ENCODE results near the gene SCAMP2. TPM values are rescaled to one million over a fixed set of nuclear protein-coding genes. Genes with fewer than 3 reads are reported as not detected.

The SCAMP2 gene
- total RNA-seq, 1 donor from 2014 or later, result 56.7 TPM

GRCh38 chr15:74839526-74840395, 33.4 kb downstream of the SCAMP2 start:
- no peak for DNase-seq (ENCODE audit: extremely low spot score in 2 of 2)
- intact Hi-C loops (cut with DNase I), result no loop called here
- H3K4me1 ChIP-seq, result peaks cover 37% of the 10 kb centered on the region
- no peaks in the 10 kb centered on the region for H3K9me3 ChIP-seq
- TF ChIP-seq POLR2AphosphoS5 (IDR thresholded peaks at IDR 0.05; ENCODE audit: insufficient read depth in 1 of 2, low read depth in 1 of 2) (no peak), CTCF (IDR thresholded peaks at IDR 0.05) (no peak), POLR2A (IDR thresholded peaks at IDR 0.05) (no peak)
- H3K27ac ChIP-seq, result no peak overlapping the region
- no peak overlapping the region for H3K4me3 ChIP-seq
- H3K36me3 ChIP-seq, result peaks cover 0 to 24% of the 10 kb centered on the region in 2 donors
- no peaks in the 10 kb centered on the region for H3K27me3 ChIP-seq

- Histone ChIP-seq H3K27ac (no peak overlapping the region), H3K9me3 (no peaks in the 10 kb centered on the region), H3K36me3 (peaks cover 0 to 24% of the 10 kb centered on the region in 2 donors), H3K27me3 (no peaks in the 10 kb centered on the region), H3K4me3 (no peak overlapping the region), H3K4me1 (peaks cover 29% of the 10 kb centered on the region)
- TF ChIP-seq POLR2AphosphoS5 (IDR thresholded peaks at IDR 0.05; ENCODE audit: insufficient read depth in 1 of 2, low read depth in 1 of 2) (no peak), CTCF (IDR thresholded peaks at IDR 0.05) (no peak), POLR2A (IDR thresholded peaks at IDR 0.05) (no peak)
- intact Hi-C loops (cut with DNase I), result no loop called here
- no peak for DNase-seq (ENCODE audit: extremely low spot score in 2 of 2)
Observed at GRCh38 chr15:74838746-74839525, 34.2 kb downstream of the SCAMP2 start.

GRCh38 chr15:74838137-74838516, 35.0 kb downstream of the SCAMP2 start:
- intact Hi-C loops (cut with DNase I), result no loop called here
- Histone ChIP-seq H3K4me1 (peaks cover 21% of the 10 kb centered on the region), H3K27me3 (no peaks in the 10 kb centered on the region), H3K36me3 (peaks cover 0 to 24% of the 10 kb centered on the region in 2 donors), H3K9me3 (no peaks in the 10 kb centered on the region), H3K4me3 (no peak overlapping the region), H3K27ac (no peak overlapping the region)
- DNase-seq (ENCODE audit: extremely low spot score in 2 of 2), result no peak
- no peak for TF ChIP-seq CTCF (IDR thresholded peaks at IDR 0.05)
- TF ChIP-seq POLR2A (IDR thresholded peaks at IDR 0.05), result no peak
- no peak for TF ChIP-seq POLR2AphosphoS5 (IDR thresholded peaks at IDR 0.05; ENCODE audit: insufficient read depth in 1 of 2, low read depth in 1 of 2)

GRCh38 chr15:74837482-74838136, 35.6 kb downstream of the SCAMP2 start:
- TF ChIP-seq POLR2A (IDR thresholded peaks at IDR 0.05), result no peak
- DNase-seq (ENCODE audit: extremely low spot score in 2 of 2), result no peak
- Histone ChIP-seq H3K4me1 (peaks cover 21% of the 10 kb centered on the region), H3K27ac (no peak overlapping the region), H3K36me3 (peaks cover 0 to 24% of the 10 kb centered on the region in 2 donors), H3K27me3 (no peaks in the 10 kb centered on the region), H3K9me3 (no peaks in the 10 kb centered on the region), H3K4me3 (no peak overlapping the region)
- intact Hi-C loops (cut with DNase I), result no loop called here

- TF ChIP-seq POLR2AphosphoS5 (IDR thresholded peaks at IDR 0.05; ENCODE audit: insufficient read depth in 1 of 2, low read depth in 1 of 2) (no peak), POLR2A (IDR thresholded peaks at IDR 0.05) (no peak), CTCF (IDR thresholded peaks at IDR 0.05) (no peak)
- Histone ChIP-seq H3K4me1 (peaks cover 13% of the 10 kb centered on the region), H3K9me3 (no peaks in the 10 kb centered on the region), H3K36me3 (peaks cover 0 to 24% of the 10 kb centered on the region in 2 donors), H3K4me3 (no peak overlapping the region), H3K27ac (no peak overlapping the region), H3K27me3 (no peaks in the 10 kb centered on the region)
- no peak for DNase-seq (ENCODE audit: extremely low spot score in 2 of 2)
- intact Hi-C loops (cut with DNase I), result no loop called here
Observed at GRCh38 chr15:74836846-74837245, 36.3 kb downstream of the SCAMP2 start.
